ENCODE data around the gene KIDINS220. TPM values are rescaled to one million over a fixed set of nuclear protein-coding genes. Genes with fewer than 3 reads are reported as not detected.

KIDINS220 gene
- total and polyA plus RNA-seq, 9 of the 15 experiments (the other 6 are each of a cell fraction or from before 2014, with no cell fraction given) = 15.2 to 48.0 (median 34.4) TPM

DNA sequence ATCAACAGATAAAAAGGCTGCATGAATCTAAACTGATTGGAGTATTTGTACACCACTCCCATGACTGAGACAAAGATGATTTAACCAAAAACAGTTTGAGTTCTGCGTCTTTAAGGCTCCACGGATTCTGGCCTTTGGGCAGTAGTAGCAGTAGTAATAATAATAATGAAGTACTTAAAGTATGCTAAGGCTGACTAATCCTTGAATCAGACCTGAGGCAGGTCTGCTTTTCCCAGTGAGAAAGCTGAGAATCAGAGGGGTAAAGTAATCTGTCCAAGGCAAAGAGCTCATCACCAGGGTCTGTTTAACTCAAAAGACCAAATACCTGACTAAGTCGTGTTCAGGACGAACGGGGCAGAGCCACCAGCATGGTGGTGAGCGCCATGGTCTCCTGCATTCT lies 94.2 kb downstream of the KIDINS220 start (continued):
- TF ChIP-seq ZNF609 (CRISPR knock-in tag; IDR thresholded peaks at IDR 0.05; ENCODE audit: borderline replicate concordance) (no peak), ATF7 (IDR thresholded peaks at IDR 0.05) (no peak), AFF4 (CRISPR knock-in tag; IDR thresholded peaks at IDR 0.05) (no peak), SLC30A9 (CRISPR knock-in tag; IDR thresholded peaks at IDR 0.05) (no peak), E2F5 (CRISPR knock-in tag; IDR thresholded peaks at IDR 0.05) (no peak), WHSC1 (IDR thresholded peaks at IDR 0.05; ENCODE audit: low read length) (no peak)

All from K562 (cell line).